Measurements from ENCODE around the gene INPP4A. TPM values are rescaled to one million over a fixed set of nuclear protein-coding genes. Genes with fewer than 3 reads are reported as not detected.

INPP4A gene
- polyA plus RNA-seq, 1 donor from 2014 or later: 51.4 TPM

GRCh38 chr2:98458667-98459380, 14.2 kb downstream of the INPP4A start:
- no peaks in the 10 kb centered on the region for H3K9me2 ChIP-seq (ENCODE audit: insufficient read depth, low read length)
- TF ChIP-seq POLR2AphosphoS5 (IDR thresholded peaks at IDR 0.05) (no peak), TAF1 (IDR thresholded peaks at IDR 0.05; ENCODE audit: low read depth) (no peak)
- H3K36me3 ChIP-seq (ENCODE audit: insufficient read depth, low read length): peaks cover 10% of the 10 kb centered on the region
- no peak overlapping the region for H3K4me2 ChIP-seq (ENCODE audit: low read length)
- H4K20me1 ChIP-seq (ENCODE audit: insufficient read depth): no peaks in the 10 kb centered on the region
- no peak overlapping the region for H3K9ac ChIP-seq (ENCODE audit: low read length)
- no peak overlapping the region for H3K4me3 ChIP-seq (ENCODE audit: low read length)
- no peaks in the 10 kb centered on the region for H3K9me3 ChIP-seq (ENCODE audit: low read length)
- no peaks in the 10 kb centered on the region for H3K27me3 ChIP-seq (ENCODE audit: insufficient read depth, low read depth, low read length)
- peaks cover 9% of the 10 kb centered on the region for H3K79me2 ChIP-seq (replicated peaks; ENCODE audit: insufficient read depth, low read length)
- no peaks in the 10 kb centered on the region for H3F3A ChIP-seq (ENCODE audit: insufficient read depth, low read length, poor library complexity, severe bottlenecking)
- no peak overlapping the region for H2AFZ ChIP-seq (ENCODE audit: low read depth, low read length)
- no peak overlapping the region for H3K27ac ChIP-seq (ENCODE audit: low read length)

GRCh38 chr2:98459496-98460175, 15.0 kb downstream of the INPP4A start:
- no peak overlapping the region for H3K27ac ChIP-seq (ENCODE audit: low read length)
- no peaks in the 10 kb centered on the region for H4K20me1 ChIP-seq (ENCODE audit: insufficient read depth)
- H3K36me3 ChIP-seq (ENCODE audit: insufficient read depth, low read length): peaks cover 10% of the 10 kb centered on the region

More at GRCh38 chr2:98459496-98460175, 15.0 kb downstream of the INPP4A start:
- Histone ChIP-seq H3K9ac (ENCODE audit: low read length) (no peak overlapping the region), H3K9me3 (ENCODE audit: low read length) (no peaks in the 10 kb centered on the region), H3K9me2 (ENCODE audit: insufficient read depth, low read length) (no peaks in the 10 kb centered on the region), H3K27me3 (ENCODE audit: insufficient read depth, low read depth, low read length) (no peaks in the 10 kb centered on the region), H3K4me3 (ENCODE audit: low read length) (no peak overlapping the region), H3K4me2 (ENCODE audit: low read length) (no peak overlapping the region), H3F3A (ENCODE audit: insufficient read depth, low read length, poor library complexity, severe bottlenecking) (no peaks in the 10 kb centered on the region), H3K79me2 (replicated peaks; ENCODE audit: insufficient read depth, low read length) (peaks cover 2% of the 10 kb centered on the region), H2AFZ (ENCODE audit: low read depth, low read length) (no peak overlapping the region)
- TF ChIP-seq CTCF (IDR thresholded peaks at IDR 0.05; ENCODE audit: poor library complexity, severe bottlenecking): no peak
- no peak for TF ChIP-seq POLR2AphosphoS5 (IDR thresholded peaks at IDR 0.05)
- TF ChIP-seq SMC3 (conservative IDR thresholded peaks at IDR 0.05; ENCODE audit: poor library complexity): no peak
- TF ChIP-seq RAD21 (conservative IDR thresholded peaks at IDR 0.05): no peak
- no peak for TF ChIP-seq TAF1 (IDR thresholded peaks at IDR 0.05; ENCODE audit: low read depth)
- TF ChIP-seq EZH2 (IDR thresholded peaks at IDR 0.05; ENCODE audit: borderline replicate concordance, insufficient read depth, low read length, poor library complexity, severe bottlenecking): no peak
- no peak for TF ChIP-seq EP300 (conservative IDR thresholded peaks at IDR 0.05; ENCODE audit: poor library complexity, severe bottlenecking)
- no peak for TF ChIP-seq REST (IDR thresholded peaks at IDR 0.05; ENCODE audit: borderline replicate concordance)
- TF ChIP-seq MXI1 (conservative IDR thresholded peaks at IDR 0.05; ENCODE audit: poor library complexity, severe bottlenecking): no peak
